HG02973 (cell line): Measurements from ENCODE around the gene LTBP2.

Experiments used
- ATAC-seq: cut with Tn5 transposase; IDR thresholded peaks from one replicate; pipeline ENCODE4 v1.9.1; 2021; ENCODE audit warnings: moderate library complexity; ENCODE audit not compliant: unreplicated experiment

LTBP2 gene

GRCh38 chr14:74613211-74613914, 1.3 kb upstream of the LTBP2 start:
- no peak for ATAC-seq

- ATAC-seq, result peak; percentile 54
These were observed 449 bp upstream of the LTBP2 start for GRCh38 chr14:74612350-74613021.

- no peak for ATAC-seq
These were observed 979 bp downstream of the LTBP2 start for GRCh38 chr14:74610866-74611649.

GRCh38 chr14:74610199-74610865, 1.7 kb downstream of the LTBP2 start:
- ATAC-seq, result no peak

- no peak for ATAC-seq
These were observed 2.3 kb downstream of the LTBP2 start for GRCh38 chr14:74609721-74610120.

GRCh38 chr14:74608959-74609611, 3.0 kb downstream of the LTBP2 start:
- ATAC-seq, result no peak

GRCh38 chr14:74606727-74607126, 5.3 kb downstream of the LTBP2 start:
- ATAC-seq, result no peak

- no peak for ATAC-seq
These were observed 6.4 kb downstream of the LTBP2 start for GRCh38 chr14:74605531-74606223.

- no peak for ATAC-seq
These were observed 7.1 kb downstream of the LTBP2 start for GRCh38 chr14:74604911-74605310.

- ATAC-seq, result no peak
These were observed 7.9 kb downstream of the LTBP2 start for GRCh38 chr14:74604157-74604556.

- no peak for ATAC-seq
These were observed 10.1 kb downstream of the LTBP2 start for GRCh38 chr14:74601982-74602381.

GRCh38 chr14:74599946-74600345, 12.1 kb downstream of the LTBP2 start:
- ATAC-seq, result no peak

GRCh38 chr14:74599321-74599761, 12.7 kb downstream of the LTBP2 start:
- ATAC-seq, result no peak

GRCh38 chr14:74596741-74597450, 15.1 kb downstream of the LTBP2 start:
- ATAC-seq, result no peak

GRCh38 chr14:74595006-74595735, 16.9 kb downstream of the LTBP2 start:
- ATAC-seq, result no peak

- no peak for ATAC-seq
These were observed 17.4 kb downstream of the LTBP2 start for GRCh38 chr14:74594606-74595005.

GRCh38 chr14:74594029-74594428, 18.0 kb downstream of the LTBP2 start:
- ATAC-seq, result no peak

- ATAC-seq, result no peak
These were observed 18.6 kb downstream of the LTBP2 start for GRCh38 chr14:74593241-74593953.
